Measurements from ENCODE around the gene AKAIN1. TPM values are rescaled to one million over a fixed set of nuclear protein-coding genes. Genes with fewer than 3 reads are reported as not detected.
A peak's percentile ranks its signal among the peaks of the same experiment; 100 is the strongest.

The AKAIN1 gene
- total and polyA plus RNA-seq, 5 donors from 2014 or later, result not detected

DNA sequence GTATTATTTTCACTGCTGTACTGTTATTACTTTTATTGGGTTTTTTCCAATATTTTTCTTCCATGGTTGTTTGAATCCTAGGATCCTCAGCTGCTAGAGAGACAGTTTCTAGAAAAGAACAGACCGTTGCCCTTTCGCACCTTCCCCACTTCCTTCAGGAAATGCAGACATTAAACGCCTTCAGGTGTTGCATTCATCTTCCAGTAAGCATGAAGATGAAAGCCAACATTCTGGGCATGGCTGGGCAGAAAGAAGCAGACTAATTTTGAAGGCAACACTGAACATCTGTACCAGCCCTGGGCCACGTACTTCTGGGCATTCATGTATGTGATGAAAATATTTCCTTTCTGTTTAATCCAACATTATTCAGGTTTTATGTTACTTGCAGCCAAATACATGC lies 51.0 kb downstream of the AKAIN1 start:
- ATAC-seq (ENCODE audit: low read depth in 2 of 2) (no peak), DNase-seq (no peak)
- Mint-ChIP-seq H3K9me3 (peaks cover 0 to 2% (median 0%) of the 10 kb centered on the region in 7 donors), H3K36me3 (no peaks in the 10 kb centered on the region), H3K4me3 (no peak overlapping the region), H3K27me3 (peaks cover 10% of the 10 kb centered on the region), H3K4me1 (peaks cover 0 to 5% (median 0%) of the 10 kb centered on the region in 4 donors), H3K27ac (no peak overlapping the region)
- no peak overlapping the region for H3K27ac ChIP-seq (ENCODE audit: insufficient read depth, low read length, poor library complexity, severe bottlenecking)
- H3K4me1 ChIP-seq (ENCODE audit: control insufficient read depth, insufficient read depth, low read length, poor library complexity, severe bottlenecking), result no peaks in the 10 kb centered on the region
- no peaks in the 10 kb centered on the region for H3K9me3 ChIP-seq (ENCODE audit: control insufficient read depth in 2 of 2, low read length in 2 of 2)
- H3K4me3 ChIP-seq (ENCODE audit: low read depth, low read length), result no peak overlapping the region
- no peaks in the 10 kb centered on the region for H3K27me3 ChIP-seq (ENCODE audit: control insufficient read depth, insufficient read depth, low read length)
- no peaks in the 10 kb centered on the region for H3K36me3 ChIP-seq (ENCODE audit: control insufficient read depth, insufficient read depth, low read length)

DNA sequence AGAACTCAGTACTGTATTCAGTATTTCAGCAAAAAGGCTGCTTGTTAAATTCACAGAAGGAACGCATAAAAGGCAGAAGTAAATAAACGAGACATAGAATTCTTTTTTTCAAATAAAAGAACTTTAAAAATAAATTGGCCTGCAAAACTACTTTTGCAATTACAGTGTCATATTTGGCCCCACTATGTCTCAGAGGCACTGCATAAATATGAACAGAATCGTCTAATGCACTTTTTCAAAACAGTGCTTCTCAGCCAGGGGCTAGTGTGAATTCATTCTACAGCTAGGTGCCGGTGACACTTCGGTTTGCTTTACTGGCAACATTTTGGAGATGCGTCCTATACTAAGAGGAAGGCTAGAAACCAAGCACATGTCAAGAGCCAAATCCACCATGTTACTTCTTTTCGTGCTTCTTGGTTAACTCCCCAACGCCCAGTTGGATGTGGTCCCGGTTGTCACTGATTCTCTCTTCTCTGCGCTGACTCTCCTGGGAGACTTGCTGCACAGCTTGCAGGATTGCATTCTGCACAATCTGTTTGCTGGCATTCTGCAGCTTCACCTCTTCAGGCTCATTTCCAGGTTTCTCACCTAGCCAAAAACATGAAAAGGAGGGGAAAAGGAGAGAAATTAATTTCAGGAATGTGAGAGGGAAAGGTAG lies 51.8 kb downstream of the AKAIN1 start:
- ATAC-seq (ENCODE audit: low read depth in 2 of 2), result no peak
- H3K27ac Mint-ChIP-seq, result peak overlapping the region in 1 of 3 donors; percentile 65
- H3K27me3 ChIP-seq (ENCODE audit: control insufficient read depth, insufficient read depth, low read length), result no peaks in the 10 kb centered on the region

DNA sequence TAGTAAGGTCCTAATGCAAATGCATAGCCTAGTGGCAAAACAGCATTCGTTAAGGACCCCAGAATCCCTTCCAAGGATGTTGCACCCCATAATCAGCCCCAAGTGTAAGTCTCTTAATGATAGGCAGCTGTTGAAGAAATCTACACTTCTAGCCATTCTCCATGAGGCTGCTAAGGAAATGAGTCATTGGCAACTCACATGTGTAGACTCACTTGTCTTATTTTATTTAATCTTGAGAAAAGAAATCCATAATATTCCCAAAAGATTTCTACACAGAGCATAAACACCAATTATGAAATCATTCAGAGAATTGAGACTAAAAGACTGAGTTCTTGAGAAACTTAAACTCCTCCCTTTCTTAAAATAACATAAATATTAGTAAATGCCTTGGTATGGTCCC lies 52.4 kb downstream of the AKAIN1 start:
- peaks cover 10% of the 10 kb centered on the region for H3K27me3 Mint-ChIP-seq
- Histone ChIP-seq H3K36me3 (ENCODE audit: control insufficient read depth, insufficient read depth, low read length) (no peaks in the 10 kb centered on the region), H3K9me3 (ENCODE audit: control insufficient read depth in 2 of 2, low read length in 2 of 2) (no peaks in the 10 kb centered on the region), H3K4me3 (ENCODE audit: low read depth, low read length) (no peak overlapping the region), H3K27ac (ENCODE audit: insufficient read depth, low read length, poor library complexity, severe bottlenecking) (no peak overlapping the region), H3K4me1 (ENCODE audit: control insufficient read depth, insufficient read depth, low read length, poor library complexity, severe bottlenecking) (no peaks in the 10 kb centered on the region), H3K27me3 (ENCODE audit: control insufficient read depth, insufficient read depth, low read length) (no peaks in the 10 kb centered on the region)
- H3K4me1 Mint-ChIP-seq, result peaks cover 0 to 5% (median 0%) of the 10 kb centered on the region in 4 donors
- no peak overlapping the region for H3K27ac Mint-ChIP-seq
- DNase-seq, result no peak
- H3K36me3 Mint-ChIP-seq, result no peaks in the 10 kb centered on the region
- no peak for ATAC-seq (ENCODE audit: low read depth in 2 of 2)
- H3K9me3 Mint-ChIP-seq, result peaks cover 0 to 2% (median 0%) of the 10 kb centered on the region in 7 donors
- H3K4me3 Mint-ChIP-seq, result no peak overlapping the region

More for the DNA sequence above, 51.8 kb downstream of the AKAIN1 start:
- no peak overlapping the region for H3K4me3 ChIP-seq (ENCODE audit: low read depth, low read length)
- no peaks in the 10 kb centered on the region for H3K9me3 ChIP-seq (ENCODE audit: control insufficient read depth in 2 of 2, low read length in 2 of 2)
- H3K36me3 Mint-ChIP-seq, result no peaks in the 10 kb centered on the region
- H3K4me3 Mint-ChIP-seq, result no peak overlapping the region
- no peaks in the 10 kb centered on the region for H3K4me1 ChIP-seq (ENCODE audit: control insufficient read depth, insufficient read depth, low read length, poor library complexity, severe bottlenecking)
- no peak overlapping the region for H3K27ac ChIP-seq (ENCODE audit: insufficient read depth, low read length, poor library complexity, severe bottlenecking)
- H3K36me3 ChIP-seq (ENCODE audit: control insufficient read depth, insufficient read depth, low read length), result no peaks in the 10 kb centered on the region
- peaks cover 10% of the 10 kb centered on the region for H3K27me3 Mint-ChIP-seq
- H3K9me3 Mint-ChIP-seq, result peaks cover 0 to 2% (median 0%) of the 10 kb centered on the region in 7 donors
- H3K4me1 Mint-ChIP-seq, result peaks cover 0 to 5% (median 0%) of the 10 kb centered on the region in 4 donors
- DNase-seq, result no peak

DNA sequence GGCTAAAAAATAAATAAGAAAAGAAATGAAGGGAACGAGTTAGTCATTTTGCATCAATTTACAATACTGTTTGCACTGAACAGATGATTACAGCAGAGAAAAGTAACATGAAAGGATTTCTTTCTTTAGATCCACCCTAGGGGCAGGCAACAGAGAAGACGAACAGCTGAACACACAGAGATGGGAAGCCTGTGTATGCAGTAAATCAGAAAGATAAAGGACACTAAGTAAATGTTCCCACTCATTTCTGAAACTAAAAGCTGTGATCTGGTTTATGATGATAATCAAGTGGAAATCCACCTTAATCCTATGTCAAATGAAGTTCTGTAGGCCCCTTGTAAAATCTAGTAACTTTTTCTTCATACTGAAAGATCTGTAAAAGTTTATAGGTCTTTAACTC lies 54.2 kb downstream of the AKAIN1 start:
- H3K36me3 Mint-ChIP-seq, result no peaks in the 10 kb centered on the region
- Histone ChIP-seq H3K9me3 (ENCODE audit: control insufficient read depth in 2 of 2, low read length in 2 of 2) (no peaks in the 10 kb centered on the region), H3K27ac (ENCODE audit: insufficient read depth, low read length, poor library complexity, severe bottlenecking) (no peak overlapping the region), H3K27me3 (ENCODE audit: control insufficient read depth, insufficient read depth, low read length) (no peaks in the 10 kb centered on the region), H3K4me3 (ENCODE audit: low read depth, low read length) (no peak overlapping the region), H3K4me1 (ENCODE audit: control insufficient read depth, insufficient read depth, low read length, poor library complexity, severe bottlenecking) (no peaks in the 10 kb centered on the region), H3K36me3 (ENCODE audit: control insufficient read depth, insufficient read depth, low read length) (no peaks in the 10 kb centered on the region)
- peaks cover 0 to 5% (median 0%) of the 10 kb centered on the region in 4 donors for H3K4me1 Mint-ChIP-seq
- ATAC-seq (ENCODE audit: low read depth in 2 of 2), result no peak
- peaks cover 0 to 2% (median 0%) of the 10 kb centered on the region in 7 donors for H3K9me3 Mint-ChIP-seq
- H3K27me3 Mint-ChIP-seq, result peaks cover 10% of the 10 kb centered on the region
- no peak for DNase-seq
- no peak overlapping the region for H3K27ac Mint-ChIP-seq
- no peak overlapping the region for H3K4me3 Mint-ChIP-seq

DNA sequence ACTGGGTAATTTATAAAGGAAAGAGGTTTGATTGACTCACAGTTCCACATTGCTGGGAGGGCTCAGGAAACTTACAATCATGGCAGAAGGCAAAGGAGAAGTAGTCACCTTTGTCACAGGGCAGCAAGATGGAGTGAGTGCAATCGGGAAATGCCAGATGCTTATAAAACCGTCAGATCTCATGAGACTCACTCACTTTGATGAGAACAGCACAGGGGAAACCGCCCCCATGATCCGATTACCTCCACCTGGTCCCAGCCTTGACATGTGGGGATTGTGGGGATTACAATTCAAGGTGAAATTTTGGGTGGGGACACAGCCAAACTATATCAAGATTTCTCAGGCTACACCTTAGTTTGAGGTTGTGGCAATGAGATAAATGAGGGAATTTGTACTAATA lies 54.9 kb downstream of the AKAIN1 start:
- Mint-ChIP-seq H3K4me3 (no peak overlapping the region), H3K27me3 (peaks cover 5% of the 10 kb centered on the region), H3K4me1 (peaks cover 0 to 5% (median 0%) of the 10 kb centered on the region in 4 donors), H3K36me3 (no peaks in the 10 kb centered on the region), H3K27ac (no peak overlapping the region), H3K9me3 (peaks cover 0 to 2% (median 0%) of the 10 kb centered on the region in 7 donors)
- DNase-seq, result no peak
- H3K4me1 ChIP-seq (ENCODE audit: control insufficient read depth, insufficient read depth, low read length, poor library complexity, severe bottlenecking), result no peaks in the 10 kb centered on the region
- H3K27ac ChIP-seq (ENCODE audit: insufficient read depth, low read length, poor library complexity, severe bottlenecking), result no peak overlapping the region
- H3K36me3 ChIP-seq (ENCODE audit: control insufficient read depth, insufficient read depth, low read length), result no peaks in the 10 kb centered on the region
- no peaks in the 10 kb centered on the region for H3K27me3 ChIP-seq (ENCODE audit: control insufficient read depth, insufficient read depth, low read length)
- H3K4me3 ChIP-seq (ENCODE audit: low read depth, low read length), result no peak overlapping the region
- no peak for ATAC-seq (ENCODE audit: low read depth in 2 of 2)
- H3K9me3 ChIP-seq (ENCODE audit: control insufficient read depth in 2 of 2, low read length in 2 of 2), result no peaks in the 10 kb centered on the region

DNA sequence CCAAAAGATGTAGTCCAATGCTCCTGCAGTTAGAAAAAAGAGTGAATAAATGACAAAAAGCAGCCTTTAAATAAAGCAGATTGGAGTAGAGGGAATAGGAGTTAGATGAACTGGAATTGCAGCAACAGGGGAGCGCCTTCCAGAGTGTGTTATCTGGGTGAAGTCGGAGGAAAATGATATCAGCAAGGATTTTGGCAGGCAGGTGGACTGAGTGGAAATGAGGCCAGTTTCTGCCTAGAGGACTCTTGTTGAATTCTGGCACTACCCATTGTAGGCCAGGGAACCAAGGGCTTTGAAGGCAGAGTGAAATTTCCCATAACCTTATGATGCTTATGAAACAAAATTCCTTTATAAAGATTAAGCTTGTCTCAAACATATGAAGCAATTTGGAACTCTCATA lies 59.8 kb downstream of the AKAIN1 start:
- Histone ChIP-seq H3K4me1 (ENCODE audit: control insufficient read depth, insufficient read depth, low read length, poor library complexity, severe bottlenecking) (no peaks in the 10 kb centered on the region), H3K9me3 (ENCODE audit: control insufficient read depth in 2 of 2, low read length in 2 of 2) (no peaks in the 10 kb centered on the region), H3K4me3 (ENCODE audit: low read depth, low read length) (no peak overlapping the region), H3K27ac (ENCODE audit: insufficient read depth, low read length, poor library complexity, severe bottlenecking) (no peak overlapping the region), H3K36me3 (ENCODE audit: control insufficient read depth, insufficient read depth, low read length) (no peaks in the 10 kb centered on the region), H3K27me3 (ENCODE audit: control insufficient read depth, insufficient read depth, low read length) (peaks cover 2% of the 10 kb centered on the region)
- Mint-ChIP-seq H3K27ac (no peak overlapping the region), H3K4me3 (no peak overlapping the region), H3K9me3 (peaks cover 0 to 5% (median 0%) of the 10 kb centered on the region in 7 donors), H3K4me1 (peaks cover 0 to 3% (median 0%) of the 10 kb centered on the region in 4 donors), H3K36me3 (no peaks in the 10 kb centered on the region), H3K27me3 (no peaks in the 10 kb centered on the region)
- ATAC-seq (ENCODE audit: low read depth in 2 of 2), result no peak
- DNase-seq, result no peak

DNA sequence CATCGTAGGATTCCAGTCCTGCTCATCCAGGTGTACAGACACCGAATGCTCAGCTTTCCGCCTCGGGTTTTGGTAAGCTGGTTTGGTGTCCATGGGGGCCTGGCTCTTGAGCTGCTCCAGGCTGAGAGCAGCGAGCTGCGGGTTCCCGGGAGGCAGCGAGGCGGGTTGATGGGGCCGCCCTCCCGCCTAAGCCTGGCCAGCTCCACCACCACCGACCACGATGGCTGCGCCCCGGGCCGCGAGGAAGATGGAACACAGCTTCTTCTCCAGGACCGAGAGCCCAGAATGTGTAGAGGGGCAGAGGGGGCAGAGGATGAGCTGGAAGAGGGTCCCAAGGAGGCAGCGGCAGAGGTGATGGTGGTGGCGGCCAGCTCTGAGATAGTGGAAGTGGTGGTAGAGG lies 64.1 kb downstream of the AKAIN1 start:
- peaks cover 0 to 3% (median 0%) of the 10 kb centered on the region in 4 donors for H3K4me1 Mint-ChIP-seq
- no peak overlapping the region for H3K4me3 Mint-ChIP-seq
- peaks cover 0 to 5% (median 0%) of the 10 kb centered on the region in 7 donors for H3K9me3 Mint-ChIP-seq

DNA sequence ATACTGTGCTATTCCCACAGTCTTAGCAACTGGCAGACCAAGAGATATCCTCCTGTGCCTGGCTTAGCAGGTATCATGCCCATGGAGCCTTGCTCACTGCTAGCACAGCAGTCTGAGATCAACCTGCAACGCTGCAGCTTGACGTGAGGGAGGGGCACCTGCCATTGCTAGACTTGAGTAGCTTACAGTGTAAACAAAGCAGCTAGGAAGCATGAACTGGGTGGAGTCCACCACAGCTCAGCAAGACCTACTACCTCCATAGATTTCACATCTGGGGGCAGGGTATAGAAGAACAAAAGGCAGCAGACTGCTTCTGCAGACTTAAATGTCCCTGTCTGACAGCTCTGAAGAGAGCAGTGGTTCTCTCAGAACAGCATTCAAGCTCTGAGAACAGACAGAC lies 74.8 kb downstream of the AKAIN1 start:
- no peak for ATAC-seq (ENCODE audit: low read depth in 2 of 2)
- peak overlapping the region in 2 of 4 donors; percentile 41 to 57 for H3K4me3 Mint-ChIP-seq
- Histone ChIP-seq H3K4me1 (ENCODE audit: control insufficient read depth, insufficient read depth, low read length, poor library complexity, severe bottlenecking) (no peaks in the 10 kb centered on the region), H3K27ac (ENCODE audit: insufficient read depth, low read length, poor library complexity, severe bottlenecking) (no peak overlapping the region), H3K27me3 (ENCODE audit: control insufficient read depth, insufficient read depth, low read length) (peaks cover 2% of the 10 kb centered on the region), H3K36me3 (ENCODE audit: control insufficient read depth, insufficient read depth, low read length) (no peaks in the 10 kb centered on the region), H3K9me3 (ENCODE audit: control insufficient read depth in 2 of 2, low read length in 2 of 2) (peaks cover 10 to 24% of the 10 kb centered on the region in 2 experiments), H3K4me3 (ENCODE audit: low read depth, low read length) (no peak overlapping the region)
- no peak overlapping the region for H3K27ac Mint-ChIP-seq
- H3K27me3 Mint-ChIP-seq, result no peaks in the 10 kb centered on the region
- H3K36me3 Mint-ChIP-seq, result peaks cover 5% of the 10 kb centered on the region
- DNase-seq, result no peak
- peaks cover 1 to 30% (median 12%) of the 10 kb centered on the region in 7 donors for H3K9me3 Mint-ChIP-seq
- peaks cover 0 to 12% (median 0%) of the 10 kb centered on the region in 4 donors for H3K4me1 Mint-ChIP-seq

More for the DNA sequence above, 64.1 kb downstream of the AKAIN1 start:
- Histone ChIP-seq H3K4me1 (ENCODE audit: control insufficient read depth, insufficient read depth, low read length, poor library complexity, severe bottlenecking) (no peaks in the 10 kb centered on the region), H3K27me3 (ENCODE audit: control insufficient read depth, insufficient read depth, low read length) (peaks cover 2% of the 10 kb centered on the region), H3K9me3 (ENCODE audit: control insufficient read depth in 2 of 2, low read length in 2 of 2) (no peaks in the 10 kb centered on the region), H3K4me3 (ENCODE audit: low read depth, low read length) (no peak overlapping the region), H3K36me3 (ENCODE audit: control insufficient read depth, insufficient read depth, low read length) (no peaks in the 10 kb centered on the region), H3K27ac (ENCODE audit: insufficient read depth, low read length, poor library complexity, severe bottlenecking) (no peak overlapping the region)
- H3K36me3 Mint-ChIP-seq, result no peaks in the 10 kb centered on the region
- no peak overlapping the region for H3K27ac Mint-ChIP-seq
- H3K27me3 Mint-ChIP-seq, result no peaks in the 10 kb centered on the region
- DNase-seq (no peak), ATAC-seq (ENCODE audit: low read depth in 2 of 2) (no peak)

Measured in CD4-positive, CD25-positive, alpha-beta regulatory T cell (primary cell).